GM15510 (cell line): ENCODE data around the gene LASP1.

Experiments used
- POLR2A ChIP-seq: IDR thresholded peaks from 3 replicates; pipeline ENCODE4 v1.6.1; 2011; ENCODE audit warnings: borderline replicate concordance; ENCODE audit not compliant: insufficient read length; ENCODE audit errors: extremely low read depth

The LASP1 gene

GRCh38 chr17:38920374-38921291, 50.8 kb downstream of the LASP1 start:
- no peak for TF ChIP-seq POLR2A

GRCh38 chr17:38921756-38922411, 52.0 kb downstream of the LASP1 start:
- TF ChIP-seq POLR2A, result no peak

GRCh38 chr17:38922538-38923297, 52.9 kb downstream of the LASP1 start:
- TF ChIP-seq POLR2A, result no peak

- no peak for TF ChIP-seq POLR2A
Observed at GRCh38 chr17:38925263-38925995, 55.6 kb downstream of the LASP1 start, which contains the start of gene LASP1NB. TSS of gene LASP1NB (plus strand) at chr17:38925614.

- TF ChIP-seq POLR2A, result no peak
Observed at GRCh38 chr17:38926293-38927070, 56.6 kb downstream of the LASP1 start.

GRCh38 chr17:38939987-38940386, 70.1 kb downstream of the LASP1 start:
- TF ChIP-seq POLR2A, result no peak

- no peak for TF ChIP-seq POLR2A
Observed at GRCh38 chr17:38940404-38940803, 70.5 kb downstream of the LASP1 start.

GRCh38 chr17:38942696-38943334, 73.0 kb downstream of the LASP1 start:
- TF ChIP-seq POLR2A, result no peak

GRCh38 chr17:38943607-38944006, 73.7 kb downstream of the LASP1 start:
- no peak for TF ChIP-seq POLR2A

- TF ChIP-seq POLR2A, result no peak
Observed at GRCh38 chr17:38947189-38947588, 77.3 kb downstream of the LASP1 start.

- no peak for TF ChIP-seq POLR2A
Observed at GRCh38 chr17:38958326-38958725, 88.5 kb downstream of the LASP1 start.

- no peak for TF ChIP-seq POLR2A
Observed at GRCh38 chr17:38958756-38959155, 88.9 kb downstream of the LASP1 start.

- TF ChIP-seq POLR2A, result no peak
Observed at GRCh38 chr17:38959508-38959907, 89.7 kb downstream of the LASP1 start.
